Inflammatory macrophage treated with lipopolysaccharide for 4 hours (primary cell): ENCODE data around the gene ESPN.

Experiments used
- DNase-seq: peaks from one replicate; pipeline ENCODE4 v3.0.0-alpha.2; 2020

The ESPN gene

GRCh38 chr1:6501279-6501813 is 76.8 kb downstream of the ESPN start:
- no peak for DNase-seq

- peak; percentile 68 for DNase-seq
These were observed 77.7 kb downstream of the ESPN start for GRCh38 chr1:6502000-6502891.

- DNase-seq, result no peak
These were observed 79.5 kb downstream of the ESPN start for GRCh38 chr1:6503884-6504602.

GRCh38 chr1:6504887-6505286 is 80.3 kb downstream of the ESPN start:
- no peak for DNase-seq

GRCh38 chr1:6505367-6506209 is 81.0 kb downstream of the ESPN start:
- DNase-seq, result no peak

- DNase-seq, result no peak
These were observed 81.8 kb downstream of the ESPN start for GRCh38 chr1:6506210-6507036.

- DNase-seq, result peak; percentile 68
These were observed 82.5 kb downstream of the ESPN start for GRCh38 chr1:6507037-6507428.

GRCh38 chr1:6507461-6507911 is 82.9 kb downstream of the ESPN start:
- no peak for DNase-seq

GRCh38 chr1:6508154-6508815 is 83.7 kb downstream of the ESPN start:
- DNase-seq, result no peak

- no peak for DNase-seq
These were observed 84.2 kb downstream of the ESPN start for GRCh38 chr1:6508816-6509189.

GRCh38 chr1:6509220-6509918 is 84.8 kb downstream of the ESPN start:
- peak; percentile 22 for DNase-seq

- peak; percentile 78 for DNase-seq
These were observed 85.3 kb downstream of the ESPN start for GRCh38 chr1:6509919-6510291.

- DNase-seq, result no peak
These were observed 85.9 kb downstream of the ESPN start for GRCh38 chr1:6510493-6510892.
